Pancreas (tissue), 10 donors: ENCODE results near the gene TYW1B. TPM values are rescaled to one million over a fixed set of nuclear protein-coding genes. Genes with fewer than 3 reads are reported as not detected.
A peak's percentile ranks its signal among the peaks of the same experiment; 100 is the strongest.
"Not testable (repeated sequence)": the region's sequence is repeated elsewhere in the genome, so short reads cannot be mapped to it uniquely, and the experiment has no call there.

Experiments
- ATAC-seq, 4 donors: fragments of 200-7000 bp; cut with Tn5 transposase; one replicate each; pipeline versions ENCODE4 v1.8.0 to v1.9.1; 2020; ENCODE audit warnings: mild to moderate bottlenecking in 4 of 4, moderate library complexity in 4 of 4
- DNase-seq, 6 donors: peaks; one replicate each; pipeline ENCODE4 v3.0.0-alpha.2; 2020
- FAIRE-seq: peaks from 2 replicates; lab custom pipeline; 2012; peaks lifted over from hg19 to GRCh38; lab: Jason Lieb, UNC
- H3K27ac ChIP-seq, 4 donors: fragments of 200-600 bp; sonication (generic); 1 replicate in 3 of 4; 2 replicates in 1 of 4; pipeline versions ENCODE4 v1.5.0 to v1.8.0; 2020
- H3K27me3 ChIP-seq, 4 donors: fragments of 200-600 bp; one replicate each; pipeline ENCODE4 v1.8.0; 2021
- H3K36me3 ChIP-seq, 3 donors: fragments of 200-600 bp; sonication (generic) in 1 of 3; one replicate each; pipeline versions ENCODE4 v1.5.0 to v1.8.0; 2020 to 2021
- H3K4me1 ChIP-seq, 3 donors: fragments of 200-600 bp; one replicate each; pipeline ENCODE4 v1.8.0; 2021
- H3K4me3 ChIP-seq, 4 donors: fragments of 200-600 bp; sonication (generic) in 2 of 4; one replicate each; pipeline versions ENCODE4 v1.5.0 to v1.8.0; 2020 to 2021
- H3K9me3 ChIP-seq, 4 donors: fragments of 200-600 bp; one replicate each; pipeline ENCODE4 v1.8.0; 2021
- WGBS, 2 donors: extraction: QIAGEN DNeasy Blood & Tissue Kit; methylation state at CpG; one replicate each; pipeline ENCODE4 v1.1.7; 2013; 5-methylcytosine and 5-hydroxymethylcytosine counted together
- intact Hi-C, 3 donors: fragments of 100-400 bp; cut with DNase I; formaldehyde crosslinking; loops; one replicate each; pipeline versions ENCODE4 v1.11.1 to v1.14.2; 2022
- polyA plus RNA-seq, 2 donors: library from polyadenylated mRNA; stranded (reverse); fragments of 200-250 nt; gene quantifications; one replicate each; pipeline ENCODE4 v1.2.3, GENCODE V29; 2013
- total RNA-seq, 6 donors: library from RNA; stranded (reverse); fragmentation: NEBNext Ultra II Directional in 4 of 6; extraction: Animal tissue kit (Norgen Biotek cat#: 25700) in 4 of 6; gene quantifications; one replicate each; pipeline versions ENCODE4 v1.2.1 to v1.2.4, GENCODE V29; 2021 to 2023
- TF ChIP-seq, protein P1 (sequence below), 4 donors: fragments of 200-600 bp; sonication (generic) in 3 of 4; IDR thresholded peaks; one replicate each; pipeline versions ENCODE4 v1.5.0 to v1.8.0; 2021; ENCODE audit warnings: antibody characterized with exemption in 4 of 4
- donor health status: healthy with polysubstance abuse.
- donor health status: DM: no; HTN: no; CAD: no; lungs with moderate emphysema.
- donor health status: DM: no; HTN: no; CAD: no.
- donor health status: control.
- donor health status: control.
- donor health status: Bipolar disorder and iron deficiency.
- donor health status: DM: yes; HTN: yes; CAD: no.
- donor health status: DM: no; HTN: no; CAD: no.
- donor health status: DM: no; HTN: no; CAD: no.
- donor health status: DM: yes; HTN: yes; CAD: no.

Gene TYW1B
- total and polyA plus RNA-seq, 8 donors, result 0.92 to 5.7 (median 1.8) TPM

GRCh38 chr7:72730384-72730783 is 97.6 kb downstream of the TYW1B start:
- H3K27me3 ChIP-seq, DNase-seq, H3K36me3 ChIP-seq, intact Hi-C loops, ATAC-seq, H3K9me3 ChIP-seq, FAIRE-seq, H3K27ac ChIP-seq, H3K4me3 ChIP-seq, H3K4me1 ChIP-seq: not testable (repeated sequence)
- 95 to 100% methylated on average over 2 of the region's 2 CpGs for WGBS, 2 donors

DNA sequence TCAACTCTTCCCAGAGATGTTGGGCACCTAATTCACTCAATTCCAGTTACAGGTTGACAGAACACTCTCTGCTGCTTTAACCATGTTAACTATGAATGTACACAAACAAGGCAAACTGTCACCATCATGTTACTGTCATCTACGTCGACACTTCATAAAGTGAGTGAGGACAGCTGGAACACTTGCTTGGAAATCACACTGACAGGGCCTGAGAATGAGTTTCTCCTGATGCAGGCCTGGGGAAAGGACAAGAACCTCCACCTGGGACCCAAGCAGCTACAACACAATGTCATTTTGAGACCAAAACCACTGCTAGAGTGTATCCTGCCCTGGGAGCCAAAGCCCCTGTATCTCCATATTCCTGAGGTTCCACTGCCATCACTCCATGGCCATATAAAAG is 98.9 kb downstream of the TYW1B start:
- ATAC-seq, FAIRE-seq, H3K4me3 ChIP-seq, intact Hi-C loops, H3K36me3 ChIP-seq, H3K27me3 ChIP-seq, H3K4me1 ChIP-seq, H3K27ac ChIP-seq, H3K9me3 ChIP-seq, DNase-seq: not testable (repeated sequence)
- 95% methylated on average over 2 of the region's 2 CpGs for whole genome bisulfite sequencing, 2 donors

GRCh38 chr7:72722694-72723093 is 105.3 kb downstream of the TYW1B start:
- H3K27ac ChIP-seq, H3K9me3 ChIP-seq, H3K4me3 ChIP-seq, H3K4me1 ChIP-seq, intact Hi-C loops, H3K36me3 ChIP-seq, FAIRE-seq, H3K27me3 ChIP-seq: not testable (repeated sequence)
- 46 to 49% methylated on average over 7 of the region's 7 CpGs for WGBS, 2 donors
- DNase-seq, result peak in 3 of 6 donors; percentile 4 to 45 (median 8)
- ATAC-seq, result peak in 3 of 4 donors; percentile 82 to 99 (median 83)

DNA sequence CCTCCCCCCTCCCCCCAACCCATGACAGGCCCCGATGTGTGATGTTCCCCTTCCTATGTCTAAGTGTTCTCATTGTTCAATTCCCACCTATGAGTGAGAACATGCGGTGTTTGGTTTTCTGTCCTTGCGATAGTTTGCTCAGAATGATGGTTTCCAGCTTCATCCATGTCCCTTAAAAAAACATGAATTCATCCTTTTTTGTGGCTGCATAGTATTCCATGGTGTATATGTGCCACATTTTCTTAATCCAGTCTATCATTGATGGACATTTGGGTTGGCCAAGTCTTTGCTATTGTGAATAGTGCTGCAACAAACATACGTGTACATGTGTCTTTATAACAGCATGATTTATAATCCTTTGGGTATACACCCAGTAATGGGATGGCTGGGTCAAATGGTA is 107.1 kb downstream of the TYW1B start:
- H3K27ac ChIP-seq, H3K36me3 ChIP-seq, H3K4me1 ChIP-seq, FAIRE-seq, DNase-seq, H3K9me3 ChIP-seq, intact Hi-C loops, ATAC-seq, H3K27me3 ChIP-seq, H3K4me3 ChIP-seq: not testable (repeated sequence)
- 96 to 100% methylated on average over 3 to 4 of the region's 4 CpGs for WGBS, 2 donors

DNA sequence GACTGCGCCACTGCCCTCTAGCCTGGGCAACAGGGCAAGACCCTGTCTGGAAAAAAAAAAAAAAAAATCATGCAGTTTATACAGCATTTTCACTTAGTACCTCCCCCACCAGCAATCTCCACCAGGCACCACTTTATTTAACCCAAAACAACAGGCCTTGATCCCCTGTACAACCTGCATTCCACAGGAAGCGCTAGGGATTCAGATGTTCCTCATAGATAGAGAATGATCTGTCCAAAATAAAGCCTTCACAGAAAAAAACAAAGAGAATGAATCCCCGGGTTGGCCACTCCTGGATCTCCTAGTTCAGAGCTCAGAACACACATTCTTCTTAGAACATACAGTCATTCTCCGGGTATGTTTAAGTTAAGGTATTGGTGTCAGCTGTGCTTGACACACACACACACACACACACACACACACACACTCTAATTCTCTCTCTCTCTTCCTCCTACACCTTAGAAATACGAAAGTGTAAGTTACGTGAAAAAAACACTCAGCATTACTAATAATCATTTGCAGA is 110.7 kb downstream of the TYW1B start:
- H3K27ac ChIP-seq, ATAC-seq, H3K4me1 ChIP-seq, DNase-seq, FAIRE-seq, H3K9me3 ChIP-seq, H3K36me3 ChIP-seq, intact Hi-C loops, H3K4me3 ChIP-seq, H3K27me3 ChIP-seq: not testable (repeated sequence)
- WGBS, 2 donors, result 86 to 95% methylated on average over 5 to 6 of the region's 6 CpGs

DNA sequence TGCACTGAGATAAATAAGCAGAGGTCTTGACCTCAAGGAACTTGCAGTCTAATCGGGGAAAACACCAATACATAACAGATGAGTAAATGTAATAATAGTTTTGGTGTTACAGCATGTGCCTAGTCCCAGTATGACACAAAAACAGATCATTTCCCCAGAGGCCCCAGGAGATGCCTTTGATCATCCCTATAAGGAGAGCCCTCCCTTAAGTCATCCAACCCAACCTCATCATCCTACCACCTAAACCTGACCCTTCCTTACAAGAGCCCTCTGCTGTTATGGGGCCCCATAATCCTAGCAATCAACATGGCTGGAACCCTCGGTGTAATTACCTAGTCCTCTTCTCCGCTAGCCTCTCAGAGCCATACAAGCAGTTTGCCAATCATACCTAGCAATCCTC is 116.1 kb downstream of the TYW1B start:
- FAIRE-seq, DNase-seq, H3K27me3 ChIP-seq, H3K9me3 ChIP-seq, H3K27ac ChIP-seq, H3K36me3 ChIP-seq, ATAC-seq, H3K4me3 ChIP-seq, H3K4me1 ChIP-seq, intact Hi-C loops: not testable (repeated sequence)
- WGBS, 2 donors, result 96 to 100% methylated on average over 3 of the region's 3 CpGs

- 75 to 90% methylated on average over 4 of the region's 4 CpGs for WGBS, 2 donors
- no peaks in the 10 kb centered on the region for H3K4me1 ChIP-seq
- no peak overlapping the region for H3K27ac ChIP-seq
- intact Hi-C loops, result no loop called here
- TF ChIP-seq, protein P1, sequence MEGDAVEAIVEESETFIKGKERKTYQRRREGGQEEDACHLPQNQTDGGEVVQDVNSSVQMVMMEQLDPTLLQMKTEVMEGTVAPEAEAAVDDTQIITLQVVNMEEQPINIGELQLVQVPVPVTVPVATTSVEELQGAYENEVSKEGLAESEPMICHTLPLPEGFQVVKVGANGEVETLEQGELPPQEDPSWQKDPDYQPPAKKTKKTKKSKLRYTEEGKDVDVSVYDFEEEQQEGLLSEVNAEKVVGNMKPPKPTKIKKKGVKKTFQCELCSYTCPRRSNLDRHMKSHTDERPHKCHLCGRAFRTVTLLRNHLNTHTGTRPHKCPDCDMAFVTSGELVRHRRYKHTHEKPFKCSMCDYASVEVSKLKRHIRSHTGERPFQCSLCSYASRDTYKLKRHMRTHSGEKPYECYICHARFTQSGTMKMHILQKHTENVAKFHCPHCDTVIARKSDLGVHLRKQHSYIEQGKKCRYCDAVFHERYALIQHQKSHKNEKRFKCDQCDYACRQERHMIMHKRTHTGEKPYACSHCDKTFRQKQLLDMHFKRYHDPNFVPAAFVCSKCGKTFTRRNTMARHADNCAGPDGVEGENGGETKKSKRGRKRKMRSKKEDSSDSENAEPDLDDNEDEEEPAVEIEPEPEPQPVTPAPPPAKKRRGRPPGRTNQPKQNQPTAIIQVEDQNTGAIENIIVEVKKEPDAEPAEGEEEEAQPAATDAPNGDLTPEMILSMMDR (IDR thresholded peaks at IDR 0.05), result no peak
- H3K27me3 ChIP-seq, result no peaks in the 10 kb centered on the region
- no peaks in the 10 kb centered on the region for H3K9me3 ChIP-seq
- FAIRE-seq (no peak), DNase-seq (no peak), ATAC-seq (no peak)
- H3K4me3 ChIP-seq, result no peak overlapping the region
- H3K36me3 ChIP-seq, result no peaks in the 10 kb centered on the region
Measured at GRCh38 chr7:72710983-72711382, 117.0 kb downstream of the TYW1B start.

GRCh38 chr7:72709909-72710308 is 118.1 kb downstream of the TYW1B start:
- intact Hi-C loops, result no loop called here
- no peak for ATAC-seq
- TF ChIP-seq, protein P1 (IDR thresholded peaks at IDR 0.05), result no peak

GRCh38 chr7:72708371-72709050 is 119.5 kb downstream of the TYW1B start:
- H3K27ac ChIP-seq, ATAC-seq, FAIRE-seq, H3K27me3 ChIP-seq, H3K4me3 ChIP-seq, H3K36me3 ChIP-seq, DNase-seq, H3K4me1 ChIP-seq, H3K9me3 ChIP-seq, intact Hi-C loops: not testable (repeated sequence)
- WGBS, 2 donors, result 64 to 66% methylated on average over 3 of the region's 3 CpGs

More at GRCh38 chr7:72709909-72710308, 118.1 kb downstream of the TYW1B start:
- FAIRE-seq (no peak), DNase-seq (no peak)
- Histone ChIP-seq H3K4me1 (no peaks in the 10 kb centered on the region), H3K27ac (no peak overlapping the region), H3K9me3 (no peaks in the 10 kb centered on the region), H3K27me3 (no peaks in the 10 kb centered on the region), H3K4me3 (no peak overlapping the region), H3K36me3 (no peaks in the 10 kb centered on the region)
- WGBS, 2 donors, result 96 to 98% methylated on average over 8 of the region's 8 CpGs
